GM12878 (cell line): Measurements from ENCODE around the gene REEP5. TPM values are rescaled to one million over a fixed set of nuclear protein-coding genes. Genes with fewer than 3 reads are reported as not detected.

ENCODE experiments used
- CHD4 ChIP-seq: fragments of 200-600 bp; sonication (generic); IDR thresholded peaks from 2 replicates; pipeline ENCODE4 v1.6.1; 2016; ENCODE audit warnings: mild to moderate bottlenecking
- NBN ChIP-seq: fragments of 450-650 bp; IDR thresholded peaks from 2 replicates; pipeline ENCODE4 v1.6.1; 2016
- NFXL1 ChIP-seq: fragments of 450-650 bp; IDR thresholded peaks from 2 replicates; pipeline ENCODE4 v1.6.1; 2017; ENCODE audit warnings: antibody characterized with exemption, mild to moderate bottlenecking, borderline replicate concordance
- NKRF ChIP-seq: fragments of 450-650 bp; conservative IDR thresholded peaks from 2 replicates; pipeline ENCODE4 v1.6.1; 2017; ENCODE audit warnings: mild to moderate bottlenecking, moderate library complexity
- SKIL ChIP-seq: fragments of 450-650 bp; IDR thresholded peaks from 2 replicates; pipeline ENCODE4 v1.6.1; 2017; ENCODE audit warnings: mild to moderate bottlenecking, low read depth, inconsistent platforms; ENCODE audit not compliant: poor library complexity, severe bottlenecking
- SMAD1 ChIP-seq: fragments of 450-650 bp; IDR thresholded peaks from 2 replicates; pipeline ENCODE4 v1.6.1; 2018; ENCODE audit warnings: mild to moderate bottlenecking, low read depth; ENCODE audit not compliant: partially characterized antibody
- SRF ChIP-seq, 2 experiments: IDR thresholded peaks; 2 replicates each; pipeline ENCODE4 v1.6.1; 2011; ENCODE audit warnings: low read depth in 2 of 2, low read length in 2 of 2, mild to moderate bottlenecking in 1 of 2, moderate library complexity in 1 of 2
- TAF1 ChIP-seq: IDR thresholded peaks from 2 replicates; pipeline ENCODE4 v1.6.1; 2011; ENCODE audit warnings: mild to moderate bottlenecking, low read depth, low read length, borderline replicate concordance
- ZNF207 ChIP-seq: fragments of 450-650 bp; IDR thresholded peaks from 2 replicates; pipeline ENCODE4 v1.6.1; 2014; ENCODE audit warnings: antibody characterized with exemption, mild to moderate bottlenecking, borderline replicate concordance
- ZNF24 ChIP-seq: fragments of 450-650 bp; IDR thresholded peaks from 2 replicates; pipeline ENCODE4 v1.6.1; 2017; ENCODE audit warnings: antibody characterized with exemption, mild to moderate bottlenecking
- ZSCAN29 ChIP-seq: fragments of 450-650 bp; IDR thresholded peaks from 2 replicates; pipeline ENCODE4 v1.6.1; 2017; ENCODE audit warnings: mild to moderate bottlenecking, moderate library complexity
- ZZZ3 ChIP-seq: IDR thresholded peaks from 2 replicates; pipeline ENCODE4 v1.6.1; 2011; ENCODE audit warnings: low read depth; ENCODE audit not compliant: control insufficient read depth, insufficient read length
- polyA plus RNA-seq, 11 experiments: library from polyadenylated mRNA; depleted of rRNA in 4 of 11; unstranded in 6 of 11; stranded (reverse) in 5 of 11; fragments of >200 nt; fragmentation: Nextera tagmentation in 4 of 11; fragmentation: Illumina TruSeq in 1 of 11; extraction: Ambion mirVana in 4 of 11; extraction: Trizol in 1 of 11; gene quantifications; 1 replicate in 1 of 11; 2 replicates in 10 of 11; pipeline versions ENCODE4 v1.2.1 to v1.2.3, GENCODE V29; 2011 to 2016; ENCODE audit warnings: inconsistent platforms in 2 of 11, missing spikeins in 2 of 11, low read depth in 1 of 11
- total RNA-seq, 4 experiments: library from RNA; depleted of rRNA in 3 of 4; stranded (reverse); fragments of >200 nt in 3 of 4; fragmentation: Illumina TruSeq in 1 of 4; extraction: Trizol in 1 of 4; gene quantifications; 2 replicates each; pipeline versions ENCODE4 v1.2.1 to v1.2.3, GENCODE V29; 2013 to 2021
- TF ChIP-seq, protein P1 (sequence below): fragments of 450-650 bp; IDR thresholded peaks from 2 replicates; pipeline ENCODE4 v1.6.1; 2016; ENCODE audit warnings: mild to moderate bottlenecking

The REEP5 gene
- total and polyA plus RNA-seq, 10 of the 15 experiments (the other 5 are each of a cell fraction or from before 2014, with no cell fraction given) = 30.5 to 211 (median 113) TPM

- TF ChIP-seq ZZZ3 (no peak), ZNF207 (no peak), NFXL1 (0 out of 2 replicates have a peak, but pooled peaks have one; percentile 63), ZNF24 (peak; percentile 63; the same call in 1 of the 2 replicates), NKRF (no peak), SKIL (no peak), ZSCAN29 (peak; percentile 98), TAF1 (peak; percentile 84), SRF (IDR thresholded peaks at IDR 0.05; ENCODE audit: low read depth in 2 of 2, low read length in 2 of 2) (0 out of 4 replicates have a peak, but pooled peaks of 1 of the 2 experiments have one; percentile 39), CHD4 (no peak), SMAD1 (peak; percentile 45), NBN (peak; percentile 55; the same call in 1 of the 2 replicates)
- TF ChIP-seq, protein P1, sequence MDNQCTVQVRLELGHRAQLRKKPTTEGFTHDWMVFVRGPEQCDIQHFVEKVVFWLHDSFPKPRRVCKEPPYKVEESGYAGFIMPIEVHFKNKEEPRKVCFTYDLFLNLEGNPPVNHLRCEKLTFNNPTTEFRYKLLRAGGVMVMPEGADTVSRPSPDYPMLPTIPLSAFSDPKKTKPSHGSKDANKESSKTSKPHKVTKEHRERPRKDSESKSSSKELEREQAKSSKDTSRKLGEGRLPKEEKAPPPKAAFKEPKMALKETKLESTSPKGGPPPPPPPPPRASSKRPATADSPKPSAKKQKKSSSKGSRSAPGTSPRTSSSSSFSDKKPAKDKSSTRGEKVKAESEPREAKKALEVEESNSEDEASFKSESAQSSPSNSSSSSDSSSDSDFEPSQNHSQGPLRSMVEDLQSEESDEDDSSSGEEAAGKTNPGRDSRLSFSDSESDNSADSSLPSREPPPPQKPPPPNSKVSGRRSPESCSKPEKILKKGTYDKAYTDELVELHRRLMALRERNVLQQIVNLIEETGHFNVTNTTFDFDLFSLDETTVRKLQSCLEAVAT = 0 out of 2 replicates have a peak, but pooled peaks have one; percentile 14
These were observed at the start of gene REEP5 (continued) for GRCh38 chr5:112921833-112922817.
